A549 treated with AZD2906 at 1 μM for 4 hours (cell line): Measurements from ENCODE around the gene ZNF276. TPM values are rescaled to one million over a fixed set of nuclear protein-coding genes. Genes with fewer than 3 reads are reported as not detected.

ENCODE experiments used
- total RNA-seq: library from RNA; stranded (reverse); fragments of 200-300 nt; extraction: Qiagen RNA extraction; gene quantifications from 5 replicates; pipeline ENCODE4 v1.2.3, GENCODE V29; 2022

Gene ZNF276, protein sequence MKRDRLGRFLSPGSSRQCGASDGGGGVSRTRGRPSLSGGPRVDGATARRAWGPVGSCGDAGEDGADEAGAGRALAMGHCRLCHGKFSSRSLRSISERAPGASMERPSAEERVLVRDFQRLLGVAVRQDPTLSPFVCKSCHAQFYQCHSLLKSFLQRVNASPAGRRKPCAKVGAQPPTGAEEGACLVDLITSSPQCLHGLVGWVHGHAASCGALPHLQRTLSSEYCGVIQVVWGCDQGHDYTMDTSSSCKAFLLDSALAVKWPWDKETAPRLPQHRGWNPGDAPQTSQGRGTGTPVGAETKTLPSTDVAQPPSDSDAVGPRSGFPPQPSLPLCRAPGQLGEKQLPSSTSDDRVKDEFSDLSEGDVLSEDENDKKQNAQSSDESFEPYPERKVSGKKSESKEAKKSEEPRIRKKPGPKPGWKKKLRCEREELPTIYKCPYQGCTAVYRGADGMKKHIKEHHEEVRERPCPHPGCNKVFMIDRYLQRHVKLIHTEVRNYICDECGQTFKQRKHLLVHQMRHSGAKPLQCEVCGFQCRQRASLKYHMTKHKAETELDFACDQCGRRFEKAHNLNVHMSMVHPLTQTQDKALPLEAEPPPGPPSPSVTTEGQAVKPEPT
- total RNA-seq = 16.0 to 21.4 TPM (median 20.7 TPM) in 5 replicates

DNA sequence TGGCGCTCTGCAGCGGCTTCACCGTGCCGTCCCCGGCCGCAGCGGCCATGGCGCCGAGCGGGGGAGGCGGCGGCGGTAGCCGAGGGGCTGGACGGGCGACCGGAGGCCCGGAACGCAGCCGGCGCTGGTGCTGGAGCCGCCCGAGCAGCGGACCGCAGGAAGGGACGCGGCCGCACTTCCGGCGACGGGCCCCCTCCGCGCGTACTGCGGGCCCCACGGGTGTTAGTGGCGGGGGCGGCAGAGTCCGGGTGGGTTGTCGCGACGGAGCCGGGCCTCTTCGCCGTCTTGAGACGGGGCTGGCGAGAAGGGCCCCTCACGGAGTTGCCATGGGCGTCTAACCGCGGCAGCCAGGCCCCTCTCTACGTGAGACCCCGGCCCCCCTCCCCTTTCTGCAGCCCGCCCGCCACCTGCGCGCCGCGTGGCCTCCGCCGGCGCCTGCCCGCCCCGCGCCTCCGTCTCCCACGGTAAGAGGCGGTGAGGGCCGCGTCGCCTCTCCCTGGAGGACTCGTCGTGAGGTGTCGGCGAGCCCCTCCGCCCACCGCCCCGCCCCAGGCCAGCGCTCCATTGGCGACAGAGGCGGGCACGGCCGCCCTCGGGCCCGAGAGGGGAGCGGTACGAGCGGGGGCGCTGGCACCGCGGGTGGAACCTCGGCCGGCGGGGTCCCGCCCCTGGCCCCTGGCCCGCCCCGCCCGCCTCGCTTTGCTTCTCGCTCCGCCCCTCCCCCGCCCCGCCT is at the start of gene ZNF276, which contains the start of gene VPS9D1:
ZNF276 (plus strand) TSS at position 725 of the 733 bp plus-strand sequence. CDS start 104 bp downstream, outside the sequence.
VPS9D1 (minus strand) TSS at position 86 of the 733 bp plus-strand sequence; CDS start at position 49, 37 bp downstream.

DNA sequence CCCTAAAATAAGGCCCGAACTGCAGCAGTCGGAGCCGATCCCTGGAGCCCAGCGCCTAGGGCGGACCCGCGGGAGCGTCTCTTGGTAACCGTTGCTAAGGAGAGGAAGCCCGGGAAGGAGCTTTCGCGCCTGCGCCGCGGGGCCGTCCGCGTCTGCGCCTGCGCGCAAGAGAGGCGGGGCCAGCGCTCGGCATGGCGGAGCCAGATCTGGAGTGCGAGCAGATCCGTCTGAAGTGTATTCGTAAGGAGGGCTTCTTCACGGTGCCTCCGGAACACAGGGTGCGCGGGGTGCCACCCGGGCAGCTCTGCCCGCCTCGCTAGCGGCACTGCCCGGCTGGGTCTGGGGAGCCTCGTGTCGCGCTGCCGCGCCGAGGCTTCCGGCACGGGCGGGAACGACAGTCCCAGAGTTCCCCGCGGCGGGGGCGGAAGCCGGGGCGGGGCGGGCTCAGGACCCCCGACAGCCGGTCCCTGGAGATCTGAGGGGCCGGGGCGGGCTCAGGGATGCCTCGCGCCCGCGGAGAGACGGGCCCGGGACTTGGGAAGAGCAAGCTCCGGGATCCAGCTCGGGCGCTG is 34.7 kb upstream of the ZNF276 start, which contains the start of gene CDK10:
CDK10 (plus strand) TSS at position 170 of the 572 bp plus-strand sequence; CDS start at position 192, 22 bp downstream.

DNA sequence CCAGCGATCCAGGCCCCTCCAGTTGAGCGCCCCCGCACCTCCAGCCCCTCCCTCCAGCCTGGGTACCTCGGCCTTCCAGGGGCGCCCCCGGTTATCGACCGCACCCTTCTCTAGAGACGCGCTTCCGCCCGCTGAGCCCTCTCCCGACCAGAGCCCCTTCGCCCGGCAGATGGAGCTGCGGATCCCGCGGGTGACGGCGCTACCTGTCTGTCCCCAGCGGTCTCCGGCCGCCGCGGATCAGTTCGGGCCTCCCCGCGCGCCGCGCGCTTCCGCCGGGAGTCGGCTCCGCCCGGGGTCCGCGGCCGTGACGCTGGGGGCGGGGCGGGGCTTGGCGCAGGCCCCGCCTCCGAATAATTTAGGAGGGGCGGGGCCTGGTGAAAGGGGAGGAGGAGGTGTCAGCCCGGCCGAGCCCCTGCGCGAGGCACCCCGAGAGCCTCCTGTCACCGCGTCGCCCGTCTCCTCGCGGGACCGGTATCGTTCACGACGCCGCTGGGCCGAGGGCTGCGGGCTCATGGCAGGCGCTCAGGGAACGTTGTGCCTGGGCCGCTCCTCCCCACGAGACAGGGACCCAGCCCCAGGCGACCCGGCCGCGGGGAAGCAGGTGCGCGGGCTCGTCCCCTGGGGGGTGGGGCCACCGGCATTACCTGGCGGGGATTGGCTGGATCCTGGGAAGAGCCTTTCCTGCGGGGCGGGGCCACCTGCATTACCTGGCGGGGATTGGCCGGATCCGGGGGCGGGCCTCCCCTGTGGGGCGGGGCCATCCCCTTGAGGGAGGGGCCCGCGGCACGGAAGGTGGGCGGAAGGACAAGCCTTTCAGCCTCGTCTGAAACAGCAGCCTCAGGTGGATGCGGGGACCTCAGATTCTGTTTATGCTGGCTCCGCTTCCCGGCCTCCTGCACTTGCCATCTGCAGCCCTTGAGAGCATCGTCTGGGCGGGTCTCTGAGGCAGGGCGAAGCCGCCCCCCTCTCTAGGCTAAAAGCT is 19.6 kb upstream of the ZNF276 start, which contains the start of gene SPATA2L:
SPATA2L (minus strand) TSS at position 281 of the 982 bp plus-strand sequence. CDS start 473 bp downstream, outside the sequence.

Other genes starting within 250 kb of the ZNF276 start
- 98.8 to 121 TPM (median 117 TPM) in 5 replicates for gene ANKRD11, start 231.0 kb upstream of the ZNF276 start, total RNA-seq
- gene SPG7, start 213.1 kb upstream of the ZNF276 start, total RNA-seq = 100 to 117 TPM (median 106 TPM) in 5 replicates
- gene RPL13, start 160.9 kb upstream of the ZNF276 start, total RNA-seq = 3,431 to 4,520 TPM (median 4,347 TPM) in 5 replicates
- 56.4 to 90.3 TPM (median 78.6 TPM) in 5 replicates for gene CPNE7, start 145.8 kb upstream of the ZNF276 start, total RNA-seq
- 1.1 to 1.5 TPM (median 1.3 TPM) in 5 replicates for gene DPEP1, start 107.9 kb upstream of the ZNF276 start, total RNA-seq
- 95.6 to 124 TPM (median 97.0 TPM) in 5 replicates for gene CHMP1A, start 63.8 kb upstream of the ZNF276 start, total RNA-seq
- gene SPATA33, start 63.7 kb upstream of the ZNF276 start, total RNA-seq = 13.6 to 17.6 TPM (median 16.0 TPM) in 5 replicates
- 36.6 to 72.3 TPM (median 51.8 TPM) in 5 replicates for gene CDK10, start 34.8 kb upstream of the ZNF276 start, total RNA-seq
- gene SPATA2L, start 19.8 kb upstream of the ZNF276 start, total RNA-seq = 8.9 to 13.3 TPM (median 12.3 TPM) in 5 replicates
- 4.3 to 5.2 TPM (median 4.9 TPM) in 5 replicates for gene VPS9D1, start 639 bp upstream of the ZNF276 start, total RNA-seq
- gene FANCA, start 95.1 kb downstream of the ZNF276 start, total RNA-seq = 24.5 to 33.9 TPM (median 33.0 TPM) in 5 replicates
- 5.2 to 7.7 TPM (median 7.3 TPM) in 5 replicates for gene SPIRE2, start 106.9 kb downstream of the ZNF276 start, total RNA-seq
- gene TCF25, start 152.1 kb downstream of the ZNF276 start, total RNA-seq = 71.4 to 73.0 TPM (median 71.6 TPM) in 5 replicates
- gene MC1R, start 197.3 kb downstream of the ZNF276 start, total RNA-seq = 4.9 to 6.8 TPM (median 6.6 TPM) in 5 replicates
- gene TUBB3, start 201.8 kb downstream of the ZNF276 start, total RNA-seq = 197 to 265 TPM (median 257 TPM) in 5 replicates
- gene DEF8, start 227.2 kb downstream of the ZNF276 start, total RNA-seq = 95.8 to 120 TPM (median 114 TPM) in 5 replicates